G401 (cell line): ENCODE results near the gene MPND. TPM values are rescaled to one million over a fixed set of nuclear protein-coding genes. Genes with fewer than 3 reads are reported as not detected.

Source experiments
- DNase-seq: peaks from one replicate; pipeline ENCODE4 v3.0.0-alpha.2; 2015; ENCODE audit warnings: low spot score
- in situ Hi-C: cut with HindIII; loops from 2 replicates; pipeline ENCODE4 v1.10.0; 2016; ENCODE audit warnings: low sequenced_read_pairs, mixed read lengths
- total RNA-seq: library from RNA; depleted of rRNA; stranded (reverse); fragments of >200 nt; shearing (Covaris generic); gene quantifications from 2 replicates; pipeline ENCODE4 v1.2.3, GENCODE V29; 2014

MPND gene
- total RNA-seq, 1 experiment from 2014 or later = 29.5 TPM

GRCh38 chr19:4362101-4362828, 18.9 kb downstream of the MPND start:
- DNase-seq = peak; percentile 66
- in situ Hi-C loops = no loop called here

- in situ Hi-C loops = no loop called here
- DNase-seq = peak; percentile 82
Observed at GRCh38 chr19:4362831-4363545, 19.6 kb downstream of the MPND start.

- DNase-seq = no peak
- in situ Hi-C loops = no loop called here
Observed at GRCh38 chr19:4363571-4364304, 20.4 kb downstream of the MPND start.

GRCh38 chr19:4365341-4365740, 22.0 kb downstream of the MPND start:
- DNase-seq = no peak
- in situ Hi-C loops = no loop called here

GRCh38 chr19:4365791-4366665, 22.7 kb downstream of the MPND start:
- in situ Hi-C loops = no loop called here
- peak; percentile 0 for DNase-seq

- DNase-seq = no peak
Observed at GRCh38 chr19:4366666-4367335, 23.4 kb downstream of the MPND start.

GRCh38 chr19:4367336-4367723, 24.0 kb downstream of the MPND start:
- in situ Hi-C loops = no loop called here
- no peak for DNase-seq

More at GRCh38 chr19:4366666-4367335, 23.4 kb downstream of the MPND start:
- in situ Hi-C loops = no loop called here

- DNase-seq = peak; percentile 5
- in situ Hi-C loops = no loop called here
Observed at GRCh38 chr19:4367781-4368127, 24.4 kb downstream of the MPND start.

GRCh38 chr19:4368128-4368820, 24.9 kb downstream of the MPND start:
- DNase-seq = no peak
- in situ Hi-C loops = no loop called here

GRCh38 chr19:4369109-4369887, 25.9 kb downstream of the MPND start:
- in situ Hi-C loops = no loop called here

GRCh38 chr19:4369888-4370260, 26.5 kb downstream of the MPND start:
- in situ Hi-C loops = no loop called here
- peak; percentile 64 for DNase-seq

More at GRCh38 chr19:4369109-4369887, 25.9 kb downstream of the MPND start:
- DNase-seq = peak; percentile 10

GRCh38 chr19:4370418-4371041, 27.2 kb downstream of the MPND start:
- in situ Hi-C loops = no loop called here
- DNase-seq = no peak

- in situ Hi-C loops = no loop called here
- DNase-seq = peak; percentile 56
Observed at GRCh38 chr19:4371247-4372164, 28.1 kb downstream of the MPND start.

- DNase-seq = no peak
- in situ Hi-C loops = no loop called here
Observed at GRCh38 chr19:4372165-4373012, 29.0 kb downstream of the MPND start.

GRCh38 chr19:4373013-4373367, 29.6 kb downstream of the MPND start:
- no peak for DNase-seq
- in situ Hi-C loops = no loop called here
